ENCODE results near the gene DHRS13. TPM values are rescaled to one million over a fixed set of nuclear protein-coding genes. Genes with fewer than 3 reads are reported as not detected.

The DHRS13 gene
- total RNA-seq, 2 experiments from 2014 or later, result 28.4 to 29.2 TPM

- Histone ChIP-seq H3K79me2 (ENCODE audit: insufficient read depth, low read depth, low read length) (peaks cover 10% of the 10 kb centered on the region), H3K9me2 (ENCODE audit: insufficient read depth, low read length) (no peaks in the 10 kb centered on the region), H2AFZ (ENCODE audit: low read length) (no peak overlapping the region), H3K4me3 (ENCODE audit: low read depth, low read length, poor library complexity, severe bottlenecking) (no peak overlapping the region), H3K27ac (ENCODE audit: low read depth, low read length, poor library complexity, severe bottlenecking) (no peak overlapping the region), H3K36me3 (ENCODE audit: insufficient read depth, low read length) (peaks cover 96% of the 10 kb centered on the region), H3K4me2 (ENCODE audit: low read length) (no peak overlapping the region), H4K20me1 (ENCODE audit: insufficient read depth, low read length) (no peaks in the 10 kb centered on the region; the same call in 1 of the 2 replicates), H3K9me3 (ENCODE audit: low read length) (no peaks in the 10 kb centered on the region), H3K4me1 (ENCODE audit: insufficient read depth, low read length, poor library complexity, severe bottlenecking) (peaks cover 7% of the 10 kb centered on the region)
- no peak for DNase-seq (ENCODE audit: low spot score)
- CTCF ChIA-PET (ENCODE audit: unreplicated experiment), result no interaction called here
- POLR2A ChIA-PET, result interaction anchor here (1.0 kb wide), 2 partner anchors 17 to 19 kb away, joined by 3 read pairs; no protein-coding TSS in a partner anchor
- intact Hi-C loops (cut with micrococcal nuclease; ENCODE audit: unreplicated experiment), result no loop called here
- TF ChIP-seq, protein P1, sequence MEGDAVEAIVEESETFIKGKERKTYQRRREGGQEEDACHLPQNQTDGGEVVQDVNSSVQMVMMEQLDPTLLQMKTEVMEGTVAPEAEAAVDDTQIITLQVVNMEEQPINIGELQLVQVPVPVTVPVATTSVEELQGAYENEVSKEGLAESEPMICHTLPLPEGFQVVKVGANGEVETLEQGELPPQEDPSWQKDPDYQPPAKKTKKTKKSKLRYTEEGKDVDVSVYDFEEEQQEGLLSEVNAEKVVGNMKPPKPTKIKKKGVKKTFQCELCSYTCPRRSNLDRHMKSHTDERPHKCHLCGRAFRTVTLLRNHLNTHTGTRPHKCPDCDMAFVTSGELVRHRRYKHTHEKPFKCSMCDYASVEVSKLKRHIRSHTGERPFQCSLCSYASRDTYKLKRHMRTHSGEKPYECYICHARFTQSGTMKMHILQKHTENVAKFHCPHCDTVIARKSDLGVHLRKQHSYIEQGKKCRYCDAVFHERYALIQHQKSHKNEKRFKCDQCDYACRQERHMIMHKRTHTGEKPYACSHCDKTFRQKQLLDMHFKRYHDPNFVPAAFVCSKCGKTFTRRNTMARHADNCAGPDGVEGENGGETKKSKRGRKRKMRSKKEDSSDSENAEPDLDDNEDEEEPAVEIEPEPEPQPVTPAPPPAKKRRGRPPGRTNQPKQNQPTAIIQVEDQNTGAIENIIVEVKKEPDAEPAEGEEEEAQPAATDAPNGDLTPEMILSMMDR (conservative IDR thresholded peaks at IDR 0.05; ENCODE audit: low read length), result no peak
- TF ChIP-seq EZH2phosphoT487 (IDR thresholded peaks at IDR 0.05; ENCODE audit: borderline replicate concordance, low read depth, low read length), result no peak
- no TSS peak for BruUV-seq (replicated peaks)
These were observed 23.9 kb upstream of the DHRS13 start for GRCh38 chr17:28926786-28927185.

GRCh38 chr17:28926366-28926765 is 23.5 kb upstream of the DHRS13 start:
- H3K9me3 ChIP-seq (ENCODE audit: low read length), result no peaks in the 10 kb centered on the region
- no peak overlapping the region for H3K4me2 ChIP-seq (ENCODE audit: low read length)
- no peaks in the 10 kb centered on the region for H3K9me2 ChIP-seq (ENCODE audit: insufficient read depth, low read length)
- H3K36me3 ChIP-seq (ENCODE audit: insufficient read depth, low read length), result peaks cover 97% of the 10 kb centered on the region
- BruUV-seq (replicated peaks), result no TSS peak
- TF ChIP-seq, protein P1 (conservative IDR thresholded peaks at IDR 0.05; ENCODE audit: low read length), result no peak
- TF ChIP-seq EZH2phosphoT487 (IDR thresholded peaks at IDR 0.05; ENCODE audit: borderline replicate concordance, low read depth, low read length), result no peak
- H2AFZ ChIP-seq (ENCODE audit: low read length), result no peak overlapping the region
- H4K20me1 ChIP-seq (ENCODE audit: insufficient read depth, low read length), result no peaks in the 10 kb centered on the region; the same call in 1 of the 2 replicates
- H3K4me1 ChIP-seq (ENCODE audit: insufficient read depth, low read length, poor library complexity, severe bottlenecking), result peaks cover 7% of the 10 kb centered on the region
- CTCF ChIA-PET (ENCODE audit: unreplicated experiment), result no interaction called here
- H3K27ac ChIP-seq (ENCODE audit: low read depth, low read length, poor library complexity, severe bottlenecking), result no peak overlapping the region
- peaks cover 5% of the 10 kb centered on the region; the same call in 1 of the 2 replicates for H3K79me2 ChIP-seq (ENCODE audit: insufficient read depth, low read depth, low read length)
- H3K4me3 ChIP-seq (ENCODE audit: low read depth, low read length, poor library complexity, severe bottlenecking), result no peak overlapping the region
- POLR2A ChIA-PET, result interaction anchor here (1.0 kb wide), 2 partner anchors 17 to 18 kb away, joined by 3 read pairs; no protein-coding TSS in a partner anchor
- no peak for DNase-seq (ENCODE audit: low spot score)
- intact Hi-C loops (cut with micrococcal nuclease; ENCODE audit: unreplicated experiment), result no loop called here

- H3K36me3 ChIP-seq (ENCODE audit: insufficient read depth, low read length), result peaks cover 99% of the 10 kb centered on the region
- H3K4me2 ChIP-seq (ENCODE audit: low read length), result no peak overlapping the region
- ChIA-PET CTCF (ENCODE audit: unreplicated experiment) (no interaction called here), POLR2A (interaction anchor here (1.0 kb wide), 2 partner anchors 17 to 18 kb away, joined by 3 read pairs; no protein-coding TSS in a partner anchor)
- H3K27ac ChIP-seq (ENCODE audit: low read depth, low read length, poor library complexity, severe bottlenecking), result no peak overlapping the region
- no peaks in the 10 kb centered on the region; the same call in 1 of the 2 replicates for H4K20me1 ChIP-seq (ENCODE audit: insufficient read depth, low read length)
- TSS peak; percentile 41 for BruUV-seq (replicated peaks)
- H3K4me1 ChIP-seq (ENCODE audit: insufficient read depth, low read length, poor library complexity, severe bottlenecking), result peaks cover 7% of the 10 kb centered on the region
- intact Hi-C loops (cut with micrococcal nuclease; ENCODE audit: unreplicated experiment), result no loop called here
- H3K4me3 ChIP-seq (ENCODE audit: low read depth, low read length, poor library complexity, severe bottlenecking), result no peak overlapping the region
- no peaks in the 10 kb centered on the region for H3K9me3 ChIP-seq (ENCODE audit: low read length)
- no peak for TF ChIP-seq EZH2phosphoT487 (IDR thresholded peaks at IDR 0.05; ENCODE audit: borderline replicate concordance, low read depth, low read length)
- TF ChIP-seq, protein P1 (conservative IDR thresholded peaks at IDR 0.05; ENCODE audit: low read length), result no peak
- H3K79me2 ChIP-seq (ENCODE audit: insufficient read depth, low read depth, low read length), result peaks cover 5% of the 10 kb centered on the region; the same call in 1 of the 2 replicates
- no peak overlapping the region for H2AFZ ChIP-seq (ENCODE audit: low read length)
- DNase-seq (ENCODE audit: low spot score), result no peak
- no peaks in the 10 kb centered on the region for H3K9me2 ChIP-seq (ENCODE audit: insufficient read depth, low read length)
These were observed 23.1 kb upstream of the DHRS13 start for GRCh38 chr17:28925912-28926365.
